BLaER1 treated with 17β-estradiol and CSF1 and Interleukin-3, amounts not matched to agents 10 nM and 100 nM (cell line): ENCODE measurements around the gene HMGXB4.
A peak's percentile ranks its signal among the peaks of the same experiment; 100 is the strongest.

Experiments
- H3K27ac ChIP-seq, 11 experiments: shearing (Covaris generic); formaldehyde crosslinking; 2 replicates each; pipeline ENCODE4 v1.8.1; 2022
- H3K27me3 ChIP-seq, 11 experiments: shearing (Covaris generic); formaldehyde crosslinking; 2 replicates each; pipeline ENCODE4 v1.8.1; 2022
- H3K36me3 ChIP-seq, 11 experiments: shearing (Covaris generic); formaldehyde crosslinking; 2 replicates each; pipeline ENCODE4 v1.8.1; 2022
- H3K4me1 ChIP-seq, 10 experiments: shearing (Covaris generic); formaldehyde crosslinking; 2 replicates each; pipeline ENCODE4 v1.8.1; 2022
- H3K4me2 ChIP-seq, 11 experiments: shearing (Covaris generic); formaldehyde crosslinking; 2 replicates each; pipeline ENCODE4 v1.8.1; 2022
- H3K4me3 ChIP-seq, 10 experiments: shearing (Covaris generic); formaldehyde crosslinking; 2 replicates each; pipeline ENCODE4 v1.8.1; 2022
- H3K9ac ChIP-seq, 11 experiments: shearing (Covaris generic); formaldehyde crosslinking; 2 replicates each; pipeline ENCODE4 v1.8.1; 2022
- H3K9me3 ChIP-seq, 11 experiments: shearing (Covaris generic); formaldehyde crosslinking; replicated peaks in 1 of 11; 2 replicates each; pipeline ENCODE4 v1.8.1; 2022
- H4K20me1 ChIP-seq, 11 experiments: shearing (Covaris generic); formaldehyde crosslinking; 2 replicates each; pipeline ENCODE4 v1.8.1; 2022
- Cebpa-rat ChIP-seq, 11 experiments: shearing (Covaris generic); IDR thresholded peaks; 2 replicates each; pipeline ENCODE4 v1.8.1; 2022

HMGXB4 gene

DNA sequence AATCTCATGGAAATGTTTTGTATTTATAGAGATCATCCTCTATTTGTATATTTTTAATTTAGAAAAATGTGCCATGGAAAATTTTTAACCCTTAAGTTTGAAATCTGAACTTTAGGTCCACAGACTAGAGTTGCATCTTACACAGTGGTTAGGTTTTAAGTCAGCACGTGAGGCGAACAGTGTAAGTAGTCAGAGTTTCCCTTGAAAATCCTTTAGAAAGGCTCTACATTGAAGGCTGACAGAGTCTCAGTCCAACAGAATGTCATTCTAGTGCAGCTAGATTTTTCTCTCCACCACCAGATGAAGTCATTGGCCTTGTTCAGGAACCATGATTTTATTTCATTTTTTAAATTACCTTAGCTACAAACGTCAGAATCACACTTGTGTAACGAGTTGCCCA, 18.7 kb downstream of the HMGXB4 start:
- Histone ChIP-seq H3K4me1 (0 out of 20 replicates have a peak, but pooled peaks cover 0 to 1% (median 0%) of the 10 kb centered on the region in 10 experiments), H3K4me3 (no peak overlapping the region), H3K27me3 (no peaks in the 10 kb centered on the region), H3K27ac (no peak overlapping the region), H3K4me2 (no peak overlapping the region), H3K9ac (no peak overlapping the region), H4K20me1 (peaks cover 6 to 48% (median 33%) of the 10 kb centered on the region in 11 experiments; a peak in 17 of 22 replicates), H3K9me3 (no peaks in the 10 kb centered on the region), H3K36me3 (peaks cover 86 to 100% (median 99%) of the 10 kb centered on the region in 11 experiments)
- no peak for TF ChIP-seq Cebpa-rat (IDR thresholded peaks at IDR 0.05)

GRCh38 chr22:35288116-35288515, 30.8 kb downstream of the HMGXB4 start:
- no peak for TF ChIP-seq Cebpa-rat (IDR thresholded peaks at IDR 0.05)
- H3K4me1 ChIP-seq: no peaks in the 10 kb centered on the region
- H3K27ac ChIP-seq: no peak overlapping the region
- H3K9me3 ChIP-seq: no peaks in the 10 kb centered on the region
- H4K20me1 ChIP-seq: 0 out of 22 replicates have a peak, but pooled peaks cover 0 to 3% (median 0%) of the 10 kb centered on the region in 11 experiments
- H3K36me3 ChIP-seq: peaks cover 97 to 100% (median 99%) of the 10 kb centered on the region in 11 experiments
- H3K4me3 ChIP-seq: no peak overlapping the region
- no peak overlapping the region for H3K4me2 ChIP-seq
- H3K9ac ChIP-seq: no peak overlapping the region
- no peaks in the 10 kb centered on the region for H3K27me3 ChIP-seq

- H3K27ac ChIP-seq: no peak overlapping the region
- H3K4me1 ChIP-seq: peaks cover 0 to 5% (median 2%) of the 10 kb centered on the region in 10 experiments; a peak in 11 of 20 replicates
- no peak overlapping the region for H3K4me2 ChIP-seq
- no peak overlapping the region for H3K9ac ChIP-seq
- no peaks in the 10 kb centered on the region for H3K9me3 ChIP-seq
- H3K27me3 ChIP-seq: no peaks in the 10 kb centered on the region
- H3K36me3 ChIP-seq: peaks cover 76 to 98% (median 90%) of the 10 kb centered on the region in 11 experiments
- H3K4me3 ChIP-seq: no peak overlapping the region
- TF ChIP-seq Cebpa-rat (IDR thresholded peaks at IDR 0.05): no peak
- H4K20me1 ChIP-seq: no peaks in the 10 kb centered on the region
Observed at GRCh38 chr22:35292786-35293185, 35.5 kb downstream of the HMGXB4 start.

- no peaks in the 10 kb centered on the region for H3K27me3 ChIP-seq
- no peak overlapping the region for H3K27ac ChIP-seq
- no peak overlapping the region for H3K4me3 ChIP-seq
- H3K9me3 ChIP-seq: no peaks in the 10 kb centered on the region
- peaks cover 18 to 30% (median 25%) of the 10 kb centered on the region in 10 experiments for H3K4me1 ChIP-seq
- H3K36me3 ChIP-seq: peaks cover 43 to 66% (median 58%) of the 10 kb centered on the region in 11 experiments
- no peaks in the 10 kb centered on the region for H4K20me1 ChIP-seq
- H3K9ac ChIP-seq: no peak overlapping the region
- no peak for TF ChIP-seq Cebpa-rat (IDR thresholded peaks at IDR 0.05)
- no peak overlapping the region for H3K4me2 ChIP-seq
Observed at GRCh38 chr22:35296051-35296450, 38.8 kb downstream of the HMGXB4 start.

GRCh38 chr22:35299217-35299672, 42.0 kb downstream of the HMGXB4 start:
- Histone ChIP-seq H3K9ac (peak overlapping the region; percentile 83 to 97 (median 90)), H4K20me1 (peaks cover 0 to 17% (median 0%) of the 10 kb centered on the region in 11 experiments; a peak in 2 of 22 replicates), H3K9me3 (no peaks in the 10 kb centered on the region), H3K36me3 (peaks cover 11 to 37% (median 28%) of the 10 kb centered on the region in 11 experiments), H3K4me2 (peak overlapping the region; percentile 85 to 100 (median 96)), H3K4me3 (peak overlapping the region; percentile 71 to 93 (median 84)), H3K27ac (peak overlapping the region; percentile 83 to 97 (median 88)), H3K27me3 (no peaks in the 10 kb centered on the region), H3K4me1 (peaks cover 45 to 62% (median 54%) of the 10 kb centered on the region in 10 experiments)
- no peak for TF ChIP-seq Cebpa-rat (IDR thresholded peaks at IDR 0.05)

- peak within 1 kb of the TSS; percentile 71 to 93 (median 84) for H3K4me3 ChIP-seq
- peak within 1 kb of the TSS; percentile 83 to 97 (median 88) for H3K27ac ChIP-seq
- peaks cover 5 to 31% (median 22%) of the 10 kb centered on the region in 11 experiments; a peak in 20 of 22 replicates for H3K36me3 ChIP-seq
- peak within 1 kb of the TSS; percentile 83 to 97 (median 90) for H3K9ac ChIP-seq
- H3K4me1 ChIP-seq: peaks cover 51 to 65% (median 60%) of the 10 kb centered on the region in 10 experiments
- TF ChIP-seq Cebpa-rat (IDR thresholded peaks at IDR 0.05): no peak
- peak within 1 kb of the TSS; percentile 85 to 100 (median 96) for H3K4me2 ChIP-seq
- H3K9me3 ChIP-seq: no peaks in the 10 kb centered on the region
- peaks cover 0 to 20% (median 0%) of the 10 kb centered on the region in 11 experiments; a peak in 2 of 22 replicates for H4K20me1 ChIP-seq
- no peaks in the 10 kb centered on the region for H3K27me3 ChIP-seq
Observed at GRCh38 chr22:35299673-35300499, 42.6 kb downstream of the HMGXB4 start, which contains the start of gene TOM1. TOM1 (plus strand) TSS chr22:35299894; CDS start chr22:35299929, 35 bp downstream.

DNA sequence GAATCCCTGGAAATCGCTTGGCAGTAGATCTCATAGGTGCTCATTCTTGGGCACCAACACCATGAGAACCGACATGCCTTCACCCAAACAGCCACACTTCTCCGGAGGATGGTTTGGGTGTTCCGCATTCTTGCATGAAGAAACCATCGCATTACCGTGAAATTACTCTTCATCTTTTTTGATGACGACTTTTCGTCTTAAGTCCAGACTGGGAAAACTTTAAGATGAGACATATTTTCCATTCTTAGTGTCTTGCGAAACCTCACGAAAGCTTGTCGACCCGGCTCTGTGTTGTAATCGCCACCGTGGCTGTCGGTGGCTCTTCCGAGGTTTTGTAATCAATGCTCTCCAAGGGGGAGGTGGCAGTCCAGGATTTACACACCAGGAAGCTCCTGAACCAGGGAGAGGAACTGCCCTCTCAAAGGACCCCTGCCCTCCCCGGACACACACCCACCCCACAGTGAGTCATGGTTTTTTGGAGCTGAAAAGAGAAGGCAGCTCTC, 44.1 kb downstream of the HMGXB4 start:
- peak; percentile 68 to 97 (median 85) for TF ChIP-seq Cebpa-rat (IDR thresholded peaks at IDR 0.05)
- H3K27ac ChIP-seq: peak overlapping the region; percentile 83 to 97 (median 88)

GRCh38 chr22:35303029-35303624, 45.8 kb downstream of the HMGXB4 start:
- Histone ChIP-seq H3K4me1 (peaks cover 77 to 92% (median 88%) of the 10 kb centered on the region in 10 experiments), H3K27ac (peak overlapping the region in 10 of 11 experiments; percentile 56 to 97 (median 88); a peak in 16 of 22 replicates), H3K36me3 (peaks cover 0 to 15% (median 0%) of the 10 kb centered on the region in 11 experiments; a peak in 6 of 22 replicates), H4K20me1 (peaks cover 0 to 53% (median 9%) of the 10 kb centered on the region in 11 experiments; a peak in 11 of 22 replicates), H3K4me3 (peak overlapping the region in 2 of 10 experiments; percentile 71 to 87; a peak in 1 of 20 replicates), H3K27me3 (no peaks in the 10 kb centered on the region), H3K4me2 (peak overlapping the region in 7 of 11 experiments; percentile 85 to 100 (median 96); a peak in 14 of 22 replicates), H3K9me3 (no peaks in the 10 kb centered on the region), H3K9ac (peak overlapping the region in 6 of 11 experiments; percentile 1 to 97 (median 91); a peak in 7 of 22 replicates)
- no peak for TF ChIP-seq Cebpa-rat (IDR thresholded peaks at IDR 0.05)

More for the DNA sequence above, 44.1 kb downstream of the HMGXB4 start:
- Histone ChIP-seq H3K4me2 (peak overlapping the region; percentile 85 to 100 (median 96)), H3K4me3 (peak overlapping the region in 6 of 10 experiments; percentile 71 to 93 (median 84); a peak in 11 of 20 replicates), H4K20me1 (peaks cover 0 to 36% (median 0%) of the 10 kb centered on the region in 11 experiments; a peak in 2 of 22 replicates), H3K9me3 (no peaks in the 10 kb centered on the region), H3K4me1 (peaks cover 66 to 80% (median 75%) of the 10 kb centered on the region in 10 experiments), H3K27me3 (no peaks in the 10 kb centered on the region), H3K9ac (peak overlapping the region in 10 of 11 experiments; percentile 83 to 97 (median 91); a peak in 20 of 22 replicates), H3K36me3 (peaks cover 0 to 25% (median 9%) of the 10 kb centered on the region in 11 experiments; a peak in 15 of 22 replicates)
